MG63 (cell line): ENCODE data around the gene KIAA0825. TPM values are rescaled to one million over a fixed set of nuclear protein-coding genes. Genes with fewer than 3 reads are reported as not detected.

Experiments
- DNase-seq: peaks from one replicate; pipeline ENCODE4 v3.0.0-alpha.2; 2020
- H3K27me3 ChIP-seq: fragments of 250-450 bp; sonication (Bioruptor Pico); 2 replicates; pipeline ENCODE4 v1.5.1; 2020; ENCODE audit warnings: mild to moderate bottlenecking, moderate library complexity
- H3K36me3 ChIP-seq: fragments of 250-450 bp; sonication (Bioruptor Pico); 2 replicates; pipeline ENCODE4 v1.5.1; 2020; ENCODE audit warnings: mild to moderate bottlenecking, moderate library complexity
- H3K4me3 ChIP-seq: fragments of 250-450 bp; sonication (Bioruptor Pico); 2 replicates; pipeline ENCODE4 v1.5.1; 2020; ENCODE audit warnings: mild to moderate bottlenecking, moderate library complexity
- H3K9me3 ChIP-seq: fragments of 250-450 bp; sonication (Bioruptor Pico); 2 replicates; pipeline ENCODE4 v1.5.1; 2020; ENCODE audit warnings: mild to moderate bottlenecking, moderate library complexity
- total RNA-seq: library from RNA; depleted of rRNA; stranded (reverse); fragments of >200 nt; shearing (Covaris generic); gene quantifications from 2 replicates; pipeline ENCODE4 v1.2.3, GENCODE V29; 2014; ENCODE audit warnings: low replicate concordance

Gene KIAA0825
- total RNA-seq, 1 experiment from 2014 or later = 0.92 TPM

DNA sequence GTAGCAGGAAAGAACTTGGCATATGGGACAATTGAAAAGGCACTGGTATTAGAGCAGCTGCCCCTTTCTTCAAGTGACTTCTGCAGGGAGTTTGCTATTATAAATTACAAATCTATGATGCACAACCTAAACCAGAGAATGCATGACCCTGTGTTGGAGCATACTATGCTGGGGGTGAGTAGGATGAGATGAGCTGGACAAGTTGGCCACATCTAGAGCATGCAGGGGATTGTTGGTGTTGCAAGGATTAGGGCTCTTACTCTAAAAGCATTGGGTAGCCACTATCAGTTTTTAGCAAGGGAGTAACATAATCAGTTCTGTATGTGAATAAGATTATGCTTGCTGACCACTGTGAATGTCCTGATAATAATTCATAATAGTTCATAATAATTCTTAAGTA is 186.7 kb downstream of the KIAA0825 start:
- no peaks in the 10 kb centered on the region for H3K36me3 ChIP-seq
- H3K4me3 ChIP-seq = no peak overlapping the region
- no peaks in the 10 kb centered on the region for H3K27me3 ChIP-seq
- 0 out of 2 replicates have a peak, but pooled peaks cover 2% of the 10 kb centered on the region for H3K9me3 ChIP-seq
- no peak for DNase-seq

DNA sequence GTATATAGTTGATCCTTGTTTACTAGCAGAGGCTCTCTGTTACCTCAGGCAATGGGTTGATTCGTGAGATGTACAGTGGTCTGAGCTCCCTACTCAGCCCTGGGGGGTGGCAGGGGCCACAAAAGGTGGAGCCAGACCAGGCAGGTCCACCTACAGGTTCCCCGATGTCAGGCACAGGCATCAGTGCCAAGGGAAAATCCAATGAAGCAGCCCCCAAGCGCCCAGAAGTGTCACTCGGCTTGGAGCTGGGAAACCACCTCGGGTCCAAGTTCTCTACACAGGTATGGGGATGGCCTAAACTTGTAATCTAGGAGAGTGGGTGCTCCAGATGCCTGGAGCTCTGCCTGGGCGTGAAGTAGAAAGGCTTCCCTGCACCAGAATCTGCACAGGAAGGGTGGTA is 188.8 kb downstream of the KIAA0825 start:
- no peaks in the 10 kb centered on the region for H3K27me3 ChIP-seq
- H3K36me3 ChIP-seq = no peaks in the 10 kb centered on the region
- 0 out of 2 replicates have a peak, but pooled peaks cover 2% of the 10 kb centered on the region for H3K9me3 ChIP-seq
- H3K4me3 ChIP-seq = no peak overlapping the region
- DNase-seq = no peak

DNA sequence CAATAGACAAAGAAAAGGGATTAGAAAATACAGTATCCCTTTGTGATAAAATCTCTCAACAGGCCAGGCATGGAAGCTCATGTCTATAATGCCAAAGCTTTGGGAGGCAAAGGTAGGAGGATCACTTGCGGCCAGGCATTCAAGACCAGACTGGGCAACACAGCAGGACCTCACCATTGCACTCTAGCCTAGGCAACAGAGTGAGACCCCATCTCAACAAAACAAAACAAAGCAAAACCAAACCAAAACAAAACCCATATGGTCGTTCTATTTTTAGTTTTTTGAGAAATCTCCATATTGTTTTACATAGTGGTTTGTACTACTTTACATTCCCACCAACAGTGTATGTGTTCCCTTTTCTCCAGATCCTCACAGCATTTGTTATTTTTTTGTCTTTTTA is 193.0 kb downstream of the KIAA0825 start:
- H3K36me3 ChIP-seq = no peaks in the 10 kb centered on the region
- no peak overlapping the region for H3K4me3 ChIP-seq
- no peak for DNase-seq
- H3K27me3 ChIP-seq = no peaks in the 10 kb centered on the region
- H3K9me3 ChIP-seq = 0 out of 2 replicates have a peak, but pooled peaks cover 2% of the 10 kb centered on the region

DNA sequence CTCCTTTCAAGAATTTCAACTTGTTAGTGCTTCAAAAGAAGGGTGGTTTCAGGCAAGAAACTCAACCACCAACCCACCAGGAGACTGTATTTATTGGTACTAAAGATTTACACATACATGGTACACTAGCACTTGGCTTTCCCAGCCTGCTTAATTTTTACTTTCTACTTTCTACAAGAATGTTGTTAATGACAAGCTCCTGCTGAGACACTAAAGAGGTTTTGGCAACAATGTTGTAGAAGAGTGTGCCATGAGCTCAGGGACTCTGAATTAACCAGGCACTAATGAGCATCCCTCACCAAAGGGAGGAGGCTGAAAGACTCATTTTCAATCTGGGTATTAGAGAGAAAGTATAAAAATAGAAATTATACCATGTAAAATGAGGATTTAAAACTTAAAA is 195.0 kb downstream of the KIAA0825 start:
- Histone ChIP-seq H3K36me3 (no peaks in the 10 kb centered on the region), H3K27me3 (no peaks in the 10 kb centered on the region), H3K9me3 (0 out of 2 replicates have a peak, but pooled peaks cover 2% of the 10 kb centered on the region), H3K4me3 (no peak overlapping the region)
- no peak for DNase-seq

DNA sequence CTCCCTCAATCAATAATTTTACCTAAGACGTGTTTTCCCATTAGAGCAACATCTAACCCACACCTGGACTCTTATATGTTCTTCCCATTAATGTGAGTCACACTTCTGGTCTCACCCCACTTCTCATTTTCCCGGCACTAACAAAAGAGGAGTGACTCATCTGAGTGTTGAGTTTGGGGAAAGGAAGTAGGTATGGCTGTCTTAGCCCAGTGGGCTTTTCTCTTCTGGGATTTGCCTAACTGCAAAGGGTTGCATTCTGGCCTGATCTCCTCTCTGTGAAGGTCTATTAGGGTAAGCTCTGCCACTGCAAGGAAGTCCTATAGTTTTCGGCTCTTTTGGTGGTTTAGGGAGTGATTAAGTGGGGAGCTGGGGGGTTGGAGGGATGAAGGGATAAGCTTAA is 195.6 kb downstream of the KIAA0825 start:
- Histone ChIP-seq H3K27me3 (no peaks in the 10 kb centered on the region), H3K4me3 (no peak overlapping the region), H3K36me3 (no peaks in the 10 kb centered on the region), H3K9me3 (no peaks in the 10 kb centered on the region)
- no peak for DNase-seq

DNA sequence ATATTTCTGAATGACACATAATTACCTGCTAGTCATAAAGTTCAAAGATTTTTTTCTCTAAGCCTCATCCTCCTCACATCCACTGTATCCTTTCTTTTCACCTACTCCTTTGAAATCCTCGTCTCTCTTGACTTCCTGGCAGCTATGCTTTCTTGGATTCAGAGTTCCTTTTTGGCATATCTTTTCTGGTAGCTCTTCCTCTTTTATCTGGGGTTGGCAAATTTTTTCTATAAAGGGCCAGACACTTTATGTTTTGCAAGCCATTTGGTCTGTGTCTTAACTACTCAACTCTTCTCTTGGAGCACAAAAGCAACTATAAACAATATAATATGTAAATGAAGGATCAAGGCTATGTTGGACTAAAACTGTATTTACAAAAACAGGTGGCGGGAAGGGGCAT is 197.5 kb downstream of the KIAA0825 start:
- Histone ChIP-seq H3K36me3 (no peaks in the 10 kb centered on the region), H3K27me3 (no peaks in the 10 kb centered on the region), H3K4me3 (no peak overlapping the region), H3K9me3 (no peaks in the 10 kb centered on the region)
- no peak for DNase-seq

DNA sequence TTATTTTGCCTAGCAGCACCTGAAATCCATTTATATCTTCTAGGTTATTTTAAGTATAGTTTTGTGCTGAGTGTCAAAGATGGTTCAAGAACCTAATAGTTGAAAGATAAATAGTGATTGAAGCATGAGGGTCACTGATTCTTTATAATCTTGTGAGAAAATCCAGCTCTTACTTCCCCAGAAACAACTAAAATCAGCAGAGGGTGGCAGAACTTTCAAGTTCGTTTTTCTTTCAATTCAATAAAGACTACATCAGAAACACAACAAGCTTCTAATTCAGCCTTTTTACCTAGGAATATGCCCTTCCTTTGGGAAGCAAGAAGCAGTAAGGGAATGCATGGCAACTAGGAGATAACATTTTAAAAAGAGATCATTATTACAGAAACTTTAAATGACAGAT is 202.6 kb downstream of the KIAA0825 start:
- Histone ChIP-seq H3K36me3 (no peaks in the 10 kb centered on the region), H3K27me3 (no peaks in the 10 kb centered on the region), H3K9me3 (no peaks in the 10 kb centered on the region), H3K4me3 (no peak overlapping the region)
- no peak for DNase-seq

DNA sequence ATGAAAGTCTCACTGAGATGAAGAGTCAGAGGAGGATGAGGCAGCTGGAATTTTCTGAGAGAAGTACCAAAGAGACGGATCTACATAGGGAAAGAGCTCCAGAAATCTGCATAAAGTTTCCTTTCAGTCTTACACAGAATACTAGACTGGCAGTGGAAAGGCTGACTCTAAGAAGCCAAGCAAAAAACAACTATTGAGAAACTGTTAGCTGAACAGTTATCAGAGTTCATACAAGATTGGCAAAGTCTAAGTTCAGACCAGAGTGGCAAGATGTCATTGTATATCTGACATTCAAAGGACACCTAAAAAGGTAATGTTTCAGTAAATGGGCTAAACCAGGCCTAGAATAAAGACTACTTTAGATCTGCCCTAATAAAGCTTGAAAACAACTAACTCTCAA is 209.0 kb downstream of the KIAA0825 start:
- Histone ChIP-seq H3K4me3 (no peak overlapping the region), H3K27me3 (no peaks in the 10 kb centered on the region), H3K9me3 (no peaks in the 10 kb centered on the region), H3K36me3 (no peaks in the 10 kb centered on the region)
- DNase-seq = no peak

DNA sequence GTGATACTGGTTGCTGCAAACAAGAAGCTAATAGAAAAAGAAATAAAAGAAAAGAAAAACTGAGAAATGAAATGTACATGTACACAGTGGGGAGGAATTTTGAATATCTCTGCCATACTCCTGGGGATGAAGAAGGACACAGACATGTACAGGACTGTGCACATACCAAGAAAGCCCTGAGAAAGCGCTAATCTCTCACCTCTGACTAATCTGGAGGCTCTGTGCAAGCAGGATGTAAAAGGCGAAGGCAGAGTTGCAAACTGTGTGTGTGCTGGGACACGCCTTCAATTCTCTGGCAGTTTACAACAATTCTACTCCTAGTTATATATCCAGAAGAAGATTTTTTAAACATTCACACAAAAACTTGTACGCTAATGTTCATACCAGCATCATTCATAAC is 211.4 kb downstream of the KIAA0825 start:
- no peaks in the 10 kb centered on the region for H3K9me3 ChIP-seq
- no peaks in the 10 kb centered on the region for H3K36me3 ChIP-seq
- no peaks in the 10 kb centered on the region for H3K27me3 ChIP-seq
- DNase-seq = no peak
- no peak overlapping the region for H3K4me3 ChIP-seq

DNA sequence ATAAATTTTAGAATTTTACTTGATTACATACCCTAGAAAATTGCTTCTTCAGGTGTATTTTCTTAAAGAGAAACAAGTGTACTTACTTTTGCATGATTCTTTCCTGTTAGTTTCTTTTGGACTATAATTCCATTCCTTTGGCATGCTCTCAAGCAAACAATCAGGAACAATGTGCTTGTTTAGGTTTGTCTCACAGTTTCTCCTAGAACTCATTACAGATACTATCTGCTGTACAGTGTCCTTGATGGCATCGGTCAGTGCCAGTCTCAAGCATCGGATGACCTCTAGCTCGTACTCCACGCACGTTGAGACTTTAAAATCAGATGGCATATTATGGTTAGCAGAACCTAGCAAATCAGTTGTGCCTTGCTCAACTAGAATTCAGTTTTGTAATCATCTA is 214.9 kb downstream of the KIAA0825 start:
- H3K27me3 ChIP-seq = no peaks in the 10 kb centered on the region
- no peaks in the 10 kb centered on the region for H3K36me3 ChIP-seq
- DNase-seq = no peak
- H3K9me3 ChIP-seq = no peaks in the 10 kb centered on the region
- no peak overlapping the region for H3K4me3 ChIP-seq

DNA sequence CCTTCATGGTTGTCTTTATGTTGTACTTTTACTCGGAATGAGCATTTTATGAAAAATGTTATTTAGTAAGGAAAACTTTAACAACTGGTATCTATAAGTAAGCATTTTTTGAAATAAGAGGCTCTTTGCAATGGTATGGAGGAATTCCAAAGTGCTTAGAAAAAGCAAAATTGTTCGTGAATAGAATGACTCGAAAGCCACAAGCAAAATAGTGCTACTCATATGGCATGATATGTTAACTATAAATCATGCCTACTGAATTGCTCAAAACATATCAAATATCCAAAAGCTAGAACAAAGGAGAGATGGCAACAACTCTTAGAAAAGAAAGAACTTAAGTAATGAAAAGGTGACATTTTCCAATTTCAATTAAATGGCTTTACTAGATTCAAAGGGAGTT is 216.3 kb downstream of the KIAA0825 start:
- H3K9me3 ChIP-seq = no peaks in the 10 kb centered on the region
- no peaks in the 10 kb centered on the region for H3K36me3 ChIP-seq
- H3K4me3 ChIP-seq = no peak overlapping the region
- H3K27me3 ChIP-seq = no peaks in the 10 kb centered on the region
- DNase-seq = no peak

DNA sequence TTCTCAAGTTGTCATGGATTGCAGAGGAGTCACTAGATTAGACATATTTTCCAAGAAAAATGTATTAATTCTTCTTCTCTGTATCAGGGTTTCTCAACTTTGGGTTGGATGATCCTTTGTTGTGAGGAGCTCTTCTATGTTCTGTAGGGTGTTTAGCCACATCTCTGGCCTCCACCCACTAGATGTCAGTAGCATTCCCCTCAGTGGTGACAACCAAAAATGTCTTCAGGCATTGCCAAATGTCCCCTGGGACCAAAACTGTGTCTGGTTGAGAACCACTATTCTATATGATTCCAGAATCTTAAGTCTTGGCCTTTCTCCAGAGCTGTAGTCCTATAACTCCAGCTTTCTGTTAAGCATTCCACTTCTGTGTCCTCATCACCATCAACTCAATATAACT is 220.9 kb downstream of the KIAA0825 start:
- Histone ChIP-seq H3K36me3 (no peaks in the 10 kb centered on the region), H3K4me3 (no peak overlapping the region), H3K9me3 (no peaks in the 10 kb centered on the region), H3K27me3 (no peaks in the 10 kb centered on the region)
- no peak for DNase-seq

DNA sequence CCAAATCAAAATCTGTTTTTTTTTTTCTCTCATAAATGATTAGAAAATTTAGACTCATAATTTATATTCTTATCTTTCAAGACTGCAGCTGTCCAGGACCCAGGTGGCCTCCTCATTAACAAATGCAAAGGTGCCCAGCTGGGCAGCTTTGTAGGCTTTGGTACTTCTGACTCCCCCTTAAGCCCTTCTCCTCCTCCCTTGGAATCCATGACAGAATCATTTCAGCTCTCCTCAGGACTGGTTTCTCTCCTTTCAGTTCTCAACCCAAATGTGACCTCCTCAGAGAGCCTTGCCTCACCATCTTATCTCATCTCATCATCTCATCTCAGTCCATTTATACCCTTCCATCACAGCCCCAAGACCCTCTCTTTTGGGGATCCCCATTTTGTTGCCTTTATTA is 221.7 kb downstream of the KIAA0825 start:
- DNase-seq = no peak
- Histone ChIP-seq H3K27me3 (no peaks in the 10 kb centered on the region), H3K9me3 (no peaks in the 10 kb centered on the region), H3K36me3 (no peaks in the 10 kb centered on the region), H3K4me3 (no peak overlapping the region)

DNA sequence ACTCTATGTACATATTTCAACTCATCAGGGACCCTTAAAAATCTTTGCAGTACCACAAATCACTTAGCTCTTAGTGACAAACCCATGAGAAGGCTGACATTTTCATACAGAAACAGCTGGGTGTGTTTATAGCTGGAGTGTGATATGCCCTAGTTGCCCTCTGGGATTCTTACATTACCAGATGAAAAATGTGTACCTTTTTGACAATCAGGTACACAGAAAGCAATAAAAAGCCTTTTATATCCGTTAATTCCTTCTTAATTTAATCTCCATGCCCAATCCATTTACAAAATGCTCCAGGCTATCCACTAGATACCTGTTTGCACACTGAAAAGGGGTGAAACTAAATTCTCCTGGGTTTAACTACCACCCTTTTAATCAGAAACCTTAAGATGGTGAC is 222.9 kb downstream of the KIAA0825 start:
- Histone ChIP-seq H3K9me3 (no peaks in the 10 kb centered on the region; the same call in 1 of the 2 replicates), H3K4me3 (no peak overlapping the region)

DNA sequence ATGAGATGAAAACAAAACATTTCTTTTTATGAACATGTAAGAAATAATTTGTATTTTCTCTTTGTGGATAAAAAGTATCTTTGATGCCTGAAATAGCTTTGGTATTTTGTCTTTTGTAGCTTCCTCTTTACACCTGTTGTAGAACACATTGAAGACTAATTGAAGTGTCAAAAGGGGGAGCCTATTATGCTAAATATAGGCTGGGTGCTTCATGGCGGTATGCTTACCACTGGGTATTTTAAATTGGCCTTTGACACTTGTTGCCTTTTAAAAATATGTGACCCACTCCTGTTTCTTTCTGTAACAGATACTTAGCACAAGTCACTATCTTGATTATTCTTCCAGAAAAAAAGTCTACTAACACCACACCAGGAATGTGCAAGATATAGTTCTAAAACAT is 226.4 kb downstream of the KIAA0825 start:
- no peak for DNase-seq
- Histone ChIP-seq H3K4me3 (no peak overlapping the region), H3K27me3 (no peaks in the 10 kb centered on the region), H3K9me3 (no peaks in the 10 kb centered on the region; the same call in 1 of the 2 replicates), H3K36me3 (no peaks in the 10 kb centered on the region)

More for the DNA sequence above, 222.9 kb downstream of the KIAA0825 start:
- Histone ChIP-seq H3K36me3 (no peaks in the 10 kb centered on the region), H3K27me3 (no peaks in the 10 kb centered on the region)
- no peak for DNase-seq

DNA sequence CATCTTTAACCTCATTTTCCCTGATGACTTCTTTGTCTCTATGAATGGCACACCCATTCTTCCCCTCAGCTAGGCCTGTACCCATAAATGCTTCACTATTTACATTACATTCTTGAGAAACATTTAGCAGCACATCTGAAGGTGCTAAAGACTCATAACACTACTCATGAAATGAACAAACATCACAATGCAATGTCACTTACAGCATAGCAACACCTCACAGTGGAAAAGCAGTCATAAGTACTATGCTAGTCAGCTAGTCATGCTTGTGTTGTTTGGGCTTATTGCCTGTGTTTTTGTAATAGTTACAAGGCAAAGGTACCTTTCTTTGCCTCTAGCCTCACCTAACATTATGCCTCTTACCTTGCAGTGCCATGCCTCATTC is 228.9 kb downstream of the KIAA0825 start:
- H3K27me3 ChIP-seq = no peaks in the 10 kb centered on the region
- no peaks in the 10 kb centered on the region for H3K36me3 ChIP-seq
- H3K9me3 ChIP-seq = no peaks in the 10 kb centered on the region; the same call in 1 of the 2 replicates
- H3K4me3 ChIP-seq = no peak overlapping the region
- DNase-seq = no peak

DNA sequence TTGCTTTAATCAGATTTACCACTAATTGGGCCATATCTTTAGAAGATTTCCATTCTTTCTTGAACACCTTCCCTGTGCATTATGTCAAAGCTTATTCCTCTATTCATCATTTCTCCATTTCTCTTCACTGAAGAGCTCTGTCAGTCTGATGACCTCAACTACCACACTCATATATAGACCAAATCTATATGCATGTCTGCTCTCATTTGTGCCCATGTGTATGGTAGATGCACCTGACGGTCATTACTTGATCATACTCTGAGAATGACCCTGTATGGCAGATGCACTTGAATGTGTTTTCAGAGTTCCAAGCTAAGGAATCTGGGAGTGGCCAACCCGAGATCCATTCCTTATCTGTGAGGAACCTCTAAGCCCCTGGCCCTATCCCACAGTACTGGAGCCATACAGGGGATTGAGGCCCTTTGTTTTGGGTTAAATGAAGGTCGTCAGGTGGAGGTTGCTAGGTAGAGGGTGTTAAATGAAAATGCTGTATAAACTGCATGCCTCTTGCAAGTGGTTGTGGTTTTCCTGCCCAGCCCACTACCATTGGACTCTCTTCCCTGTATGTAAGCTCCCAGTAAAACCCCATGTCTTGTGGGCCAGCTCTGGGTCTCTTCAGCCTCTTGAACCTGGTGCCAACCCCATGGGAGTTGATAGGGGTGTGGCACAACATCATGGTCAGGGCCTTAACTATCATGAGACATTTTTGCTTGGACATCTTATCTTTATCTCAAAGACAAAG is 229.5 kb downstream of the KIAA0825 start:
- no peak overlapping the region for H3K4me3 ChIP-seq
- no peaks in the 10 kb centered on the region; the same call in 1 of the 2 replicates for H3K9me3 ChIP-seq
- H3K27me3 ChIP-seq = no peaks in the 10 kb centered on the region
- no peaks in the 10 kb centered on the region for H3K36me3 ChIP-seq
- no peak for DNase-seq

DNA sequence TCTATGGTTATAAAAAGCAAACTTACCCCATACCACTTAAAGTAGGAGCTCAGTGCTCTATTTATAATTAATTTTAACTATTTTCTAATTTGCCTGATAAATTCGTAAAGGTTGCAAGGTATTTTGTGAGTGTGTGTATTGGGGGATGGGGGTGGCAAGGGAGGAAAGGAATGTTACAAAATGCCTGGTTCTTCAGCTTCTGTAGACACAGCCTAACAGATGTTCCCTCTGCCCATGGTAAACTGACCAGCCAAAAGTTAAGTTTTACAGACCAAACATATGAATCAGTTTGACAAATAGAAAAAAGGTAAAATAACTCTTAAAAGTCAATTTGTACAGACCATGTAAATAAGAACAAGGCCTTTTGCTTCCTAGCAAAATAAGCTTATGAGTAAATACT is 232.6 kb downstream of the KIAA0825 start:
- no peak for DNase-seq
- H3K36me3 ChIP-seq = no peaks in the 10 kb centered on the region
- no peaks in the 10 kb centered on the region for H3K27me3 ChIP-seq
- H3K4me3 ChIP-seq = no peak overlapping the region
- H3K9me3 ChIP-seq = no peaks in the 10 kb centered on the region; the same call in 1 of the 2 replicates
